ENCODE results near the gene SYTL3.

The SYTL3 gene

DNA sequence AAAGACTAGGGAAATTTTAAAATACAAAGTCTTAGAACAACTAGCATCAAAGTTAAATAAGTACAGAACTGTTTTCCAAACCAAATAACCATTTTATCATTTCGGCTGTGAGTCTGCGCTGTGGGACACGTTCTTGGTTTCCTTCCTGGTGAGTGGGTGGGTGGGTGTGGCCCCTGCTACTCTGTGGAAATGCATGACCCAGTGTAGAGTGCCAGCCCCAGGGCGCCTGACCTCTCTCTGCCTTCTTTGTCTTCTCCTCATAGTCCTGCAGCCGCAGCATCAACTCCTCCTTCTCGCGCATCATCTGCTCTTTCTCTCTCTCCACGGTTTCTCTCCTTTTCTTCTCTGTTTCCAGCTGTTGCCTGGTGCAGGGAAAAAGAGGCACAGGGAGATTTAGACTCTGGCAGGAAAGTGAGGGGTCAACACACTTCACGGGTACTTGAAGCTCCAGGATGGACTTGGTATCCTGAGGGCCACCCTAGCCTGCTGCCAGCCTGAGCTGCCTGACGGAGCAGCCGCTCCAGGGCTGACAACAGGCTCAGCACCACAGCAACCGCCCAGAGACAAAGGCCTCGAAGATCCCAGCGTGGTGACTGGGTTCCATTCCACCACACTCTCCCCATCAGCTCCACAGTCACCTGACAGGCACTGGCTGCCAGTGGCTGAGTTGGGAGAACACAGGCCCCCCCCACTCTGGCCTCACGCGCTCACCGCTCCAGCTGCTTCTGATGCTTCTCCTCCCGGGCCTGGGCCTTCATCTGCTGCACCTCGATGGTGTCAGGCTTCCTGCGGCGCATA, 120.9 kb downstream of the SYTL3 start:
- no peak overlapping the region for H3K27ac ChIP-seq (ENCODE audit: low read depth, low read length)
- H3K9ac ChIP-seq (ENCODE audit: low read length in 5 of 5) = no peak overlapping the region
- H3K9me3 ChIP-seq (ENCODE audit: control insufficient read depth in 5 of 5, low read length in 5 of 5) = no peaks in the 10 kb centered on the region
- peaks cover 0 to 6% (median 4%) of the 10 kb centered on the region in 5 donors for H3K4me1 ChIP-seq (ENCODE audit: control insufficient read depth in 5 of 5, insufficient read depth in 5 of 5, low read length in 5 of 5)
- H3K4me3 ChIP-seq (ENCODE audit: low read depth in 1 of 5, low read length in 5 of 5) = no peak overlapping the region
- H3K27me3 ChIP-seq (ENCODE audit: control insufficient read depth in 5 of 5, insufficient read depth in 4 of 5, low read length in 5 of 5) = no peaks in the 10 kb centered on the region
- peaks cover 0 to 92% (median 78%) of the 10 kb centered on the region in 5 donors for H3K36me3 ChIP-seq (ENCODE audit: control insufficient read depth in 5 of 5, insufficient read depth in 5 of 5, low read length in 5 of 5)

DNA sequence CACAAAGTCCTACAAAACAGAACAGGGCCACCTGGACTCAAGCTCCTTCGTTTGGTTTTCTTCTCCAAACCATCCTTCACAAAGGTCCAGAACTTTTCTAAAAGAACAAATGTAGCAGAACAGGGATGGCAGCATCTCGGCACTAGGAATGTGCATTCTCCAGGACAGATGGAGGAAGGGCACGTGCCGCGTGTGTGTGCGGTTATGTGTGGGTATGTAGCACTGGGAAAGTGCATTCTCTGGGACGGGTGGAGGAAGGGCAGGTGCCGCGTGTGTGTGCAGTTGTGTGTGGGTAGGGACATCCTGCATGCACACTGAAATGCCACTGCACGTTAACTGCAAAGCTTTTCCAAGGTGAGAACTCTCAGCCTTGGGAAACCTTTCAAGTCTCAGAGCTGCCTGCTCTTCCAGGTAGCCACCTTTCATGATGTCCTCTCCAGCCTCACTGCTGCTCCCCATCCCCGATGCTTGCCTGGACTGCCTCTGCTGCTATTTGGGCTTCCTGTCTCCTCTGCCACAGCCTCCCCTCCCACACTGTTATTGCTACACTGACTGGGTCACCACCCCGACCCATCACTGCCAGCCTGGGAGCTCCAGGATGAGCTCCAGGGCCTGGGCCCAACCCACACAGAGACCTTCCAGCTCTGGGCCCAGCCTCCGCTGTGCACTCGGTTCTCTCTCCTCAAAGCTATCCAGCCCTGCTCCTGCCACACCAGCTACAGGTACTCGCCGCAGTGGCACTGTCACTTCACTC, 121.7 kb downstream of the SYTL3 start:
- peaks cover 0 to 4% (median 2%) of the 10 kb centered on the region in 5 donors for H3K4me1 ChIP-seq (ENCODE audit: control insufficient read depth in 5 of 5, insufficient read depth in 5 of 5, low read length in 5 of 5)
- H3K9me3 ChIP-seq (ENCODE audit: control insufficient read depth in 5 of 5, low read length in 5 of 5) = no peaks in the 10 kb centered on the region
- no peaks in the 10 kb centered on the region for H3K27me3 ChIP-seq (ENCODE audit: control insufficient read depth in 5 of 5, insufficient read depth in 4 of 5, low read length in 5 of 5)
- H3K4me3 ChIP-seq (ENCODE audit: low read depth in 1 of 5, low read length in 5 of 5) = no peak overlapping the region
- H3K9ac ChIP-seq (ENCODE audit: low read length in 5 of 5) = no peak overlapping the region
- H3K36me3 ChIP-seq (ENCODE audit: control insufficient read depth in 5 of 5, insufficient read depth in 5 of 5, low read length in 5 of 5) = peaks cover 0 to 94% (median 75%) of the 10 kb centered on the region in 5 donors
- H3K27ac ChIP-seq (ENCODE audit: low read depth, low read length) = no peak overlapping the region

DNA sequence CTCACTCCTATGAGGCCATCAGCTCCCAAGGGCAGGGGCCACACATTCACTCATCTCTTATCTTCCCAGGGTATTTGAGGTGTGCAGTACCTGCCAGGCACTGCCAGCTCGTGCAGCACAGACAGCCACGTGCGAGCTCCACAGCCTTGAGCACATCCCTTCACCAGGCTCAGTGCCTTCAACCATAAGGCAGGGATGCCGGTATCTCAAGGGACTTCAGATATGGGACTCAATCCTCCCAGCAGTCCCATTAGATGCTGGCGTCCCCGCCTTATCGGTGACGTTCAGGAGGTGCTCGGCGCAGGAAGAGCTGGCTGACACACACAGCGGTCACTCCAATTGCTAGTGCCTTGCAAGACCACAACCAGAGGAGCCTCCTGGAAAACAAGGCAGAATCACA, 122.3 kb downstream of the SYTL3 start:
- Histone ChIP-seq H3K9ac (ENCODE audit: low read length in 5 of 5) (no peak overlapping the region), H3K4me3 (ENCODE audit: low read depth in 1 of 5, low read length in 5 of 5) (no peak overlapping the region), H3K27ac (ENCODE audit: low read depth, low read length) (no peak overlapping the region), H3K36me3 (ENCODE audit: control insufficient read depth in 5 of 5, insufficient read depth in 5 of 5, low read length in 5 of 5) (peaks cover 0 to 93% (median 70%) of the 10 kb centered on the region in 5 donors), H3K9me3 (ENCODE audit: control insufficient read depth in 5 of 5, low read length in 5 of 5) (no peaks in the 10 kb centered on the region), H3K4me1 (ENCODE audit: control insufficient read depth in 5 of 5, insufficient read depth in 5 of 5, low read length in 5 of 5) (no peaks in the 10 kb centered on the region), H3K27me3 (ENCODE audit: control insufficient read depth in 5 of 5, insufficient read depth in 4 of 5, low read length in 5 of 5) (no peaks in the 10 kb centered on the region)

DNA sequence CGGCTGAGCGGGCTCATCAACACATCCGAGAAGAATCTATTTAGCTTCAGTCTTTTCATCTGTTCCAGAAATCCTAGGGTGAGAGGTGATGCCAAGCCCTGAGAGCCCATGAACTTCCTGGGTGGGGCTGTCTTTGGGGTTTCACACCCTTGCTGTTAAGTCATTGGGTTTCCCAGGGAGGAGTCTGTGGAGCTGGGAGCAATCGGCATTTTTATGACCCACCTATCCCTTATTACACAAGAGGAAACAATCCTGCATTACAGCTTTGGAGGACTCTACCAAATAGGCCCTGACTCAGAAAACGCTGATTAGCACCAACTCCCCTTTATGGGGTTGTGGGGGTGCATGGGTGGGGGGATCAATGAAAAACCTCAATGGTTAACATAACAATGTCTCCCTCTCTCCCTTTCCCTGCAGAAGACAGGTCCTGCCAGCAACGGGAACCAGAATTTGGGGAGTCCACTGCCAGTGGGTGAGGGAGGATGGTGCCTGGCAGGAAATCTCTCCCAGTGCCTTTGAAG, 123.1 kb downstream of the SYTL3 start:
- Histone ChIP-seq H3K4me3 (ENCODE audit: low read depth in 1 of 5, low read length in 5 of 5) (no peak overlapping the region), H3K27ac (ENCODE audit: low read depth, low read length) (no peak overlapping the region), H3K27me3 (ENCODE audit: control insufficient read depth in 5 of 5, insufficient read depth in 4 of 5, low read length in 5 of 5) (no peaks in the 10 kb centered on the region), H3K36me3 (ENCODE audit: control insufficient read depth in 5 of 5, insufficient read depth in 5 of 5, low read length in 5 of 5) (peaks cover 0 to 90% (median 63%) of the 10 kb centered on the region in 5 donors), H3K9ac (ENCODE audit: low read length in 5 of 5) (no peak overlapping the region), H3K4me1 (ENCODE audit: control insufficient read depth in 5 of 5, insufficient read depth in 5 of 5, low read length in 5 of 5) (no peaks in the 10 kb centered on the region), H3K9me3 (ENCODE audit: control insufficient read depth in 5 of 5, low read length in 5 of 5) (no peaks in the 10 kb centered on the region)

DNA sequence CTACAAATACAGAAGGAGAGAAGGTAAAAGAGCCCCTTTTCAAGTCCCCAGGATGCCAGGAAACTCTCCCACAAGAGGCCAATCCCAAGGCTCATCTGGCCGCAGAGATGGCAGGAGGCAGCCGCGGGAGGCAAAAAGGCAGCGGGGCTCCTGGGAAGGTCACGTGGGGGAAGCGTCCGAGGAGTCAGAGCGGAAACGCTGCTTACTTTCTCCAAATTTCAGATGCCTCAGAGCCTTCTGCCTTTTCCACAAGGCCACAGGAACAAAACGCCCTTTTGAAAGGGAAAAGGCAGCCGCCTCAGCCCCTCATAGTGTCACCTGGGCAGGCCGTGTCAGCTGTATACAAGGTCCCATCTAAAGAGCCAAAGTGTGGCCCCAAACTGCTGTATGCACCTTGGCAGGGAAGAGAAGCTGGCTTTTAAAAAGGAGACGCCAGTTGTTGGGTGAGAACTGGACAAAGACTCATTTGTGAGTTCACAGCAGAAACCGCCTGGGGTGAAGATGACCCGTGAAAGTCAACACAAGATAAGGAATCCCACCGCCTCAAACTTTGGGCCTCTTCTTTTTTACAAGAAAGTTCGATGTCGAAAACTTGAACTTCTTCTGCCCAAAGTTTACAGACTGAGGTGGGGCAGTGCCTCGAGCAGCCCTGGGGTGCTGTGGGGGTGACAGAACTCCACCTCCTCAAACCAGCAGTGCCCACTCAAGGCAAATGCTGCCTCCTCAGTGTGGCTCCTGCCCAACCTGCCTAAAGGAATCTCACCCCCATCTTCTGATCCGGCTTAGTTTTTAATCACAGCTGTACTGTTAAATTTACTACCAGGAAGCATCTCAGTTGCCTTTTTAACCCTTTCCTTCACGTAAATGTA, 124.0 kb downstream of the SYTL3 start:
- Histone ChIP-seq H3K4me3 (ENCODE audit: low read depth in 1 of 5, low read length in 5 of 5) (no peak overlapping the region), H3K27me3 (ENCODE audit: control insufficient read depth in 5 of 5, insufficient read depth in 4 of 5, low read length in 5 of 5) (no peaks in the 10 kb centered on the region), H3K27ac (ENCODE audit: low read depth, low read length) (no peak overlapping the region), H3K9me3 (ENCODE audit: control insufficient read depth in 5 of 5, low read length in 5 of 5) (no peaks in the 10 kb centered on the region), H3K36me3 (ENCODE audit: control insufficient read depth in 5 of 5, insufficient read depth in 5 of 5, low read length in 5 of 5) (peaks cover 0 to 85% (median 55%) of the 10 kb centered on the region in 5 donors), H3K9ac (ENCODE audit: low read length in 5 of 5) (no peak overlapping the region), H3K4me1 (ENCODE audit: control insufficient read depth in 5 of 5, insufficient read depth in 5 of 5, low read length in 5 of 5) (no peaks in the 10 kb centered on the region)

DNA sequence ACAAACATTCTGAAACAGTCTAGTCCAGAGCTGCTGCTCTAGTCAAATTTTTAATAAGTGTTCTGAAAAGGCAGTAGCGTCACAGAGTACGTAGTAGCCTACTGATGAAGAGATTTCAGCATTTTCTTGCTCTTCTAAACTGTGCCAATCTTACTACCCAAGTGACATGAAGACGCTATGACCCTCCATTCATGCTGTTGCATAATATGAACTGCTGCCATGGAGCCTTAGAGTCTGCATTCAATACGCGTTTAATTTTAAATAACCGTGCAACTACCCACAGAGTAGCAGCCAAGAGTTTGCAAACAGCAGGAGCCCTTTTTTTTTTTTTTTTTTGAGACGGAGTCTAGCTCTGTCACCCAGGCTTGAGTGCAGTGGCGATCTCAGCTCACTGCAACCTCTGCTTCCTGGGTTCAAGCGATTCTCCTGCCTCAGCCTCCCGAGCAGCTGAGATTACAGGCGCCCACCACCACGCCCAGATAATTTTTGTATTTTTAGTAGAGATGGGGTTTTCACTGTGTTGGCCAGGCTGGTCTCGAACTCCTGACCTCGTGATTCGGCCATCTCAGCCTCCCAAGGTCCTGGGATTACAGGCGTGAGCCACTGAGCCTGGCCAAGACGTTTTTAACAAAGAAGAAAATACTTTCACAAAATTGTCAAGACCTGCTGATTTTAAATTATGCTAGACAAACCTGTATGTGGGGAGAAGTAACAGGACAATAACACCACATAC, 125.0 kb downstream of the SYTL3 start:
- Histone ChIP-seq H3K9ac (ENCODE audit: low read length in 5 of 5) (no peak overlapping the region), H3K27ac (ENCODE audit: low read depth, low read length) (no peak overlapping the region), H3K36me3 (ENCODE audit: control insufficient read depth in 5 of 5, insufficient read depth in 5 of 5, low read length in 5 of 5) (peaks cover 0 to 75% (median 45%) of the 10 kb centered on the region in 5 donors), H3K4me1 (ENCODE audit: control insufficient read depth in 5 of 5, insufficient read depth in 5 of 5, low read length in 5 of 5) (no peaks in the 10 kb centered on the region), H3K27me3 (ENCODE audit: control insufficient read depth in 5 of 5, insufficient read depth in 4 of 5, low read length in 5 of 5) (no peaks in the 10 kb centered on the region), H3K4me3 (ENCODE audit: low read depth in 1 of 5, low read length in 5 of 5) (no peak overlapping the region), H3K9me3 (ENCODE audit: control insufficient read depth in 5 of 5, low read length in 5 of 5) (no peaks in the 10 kb centered on the region)

DNA sequence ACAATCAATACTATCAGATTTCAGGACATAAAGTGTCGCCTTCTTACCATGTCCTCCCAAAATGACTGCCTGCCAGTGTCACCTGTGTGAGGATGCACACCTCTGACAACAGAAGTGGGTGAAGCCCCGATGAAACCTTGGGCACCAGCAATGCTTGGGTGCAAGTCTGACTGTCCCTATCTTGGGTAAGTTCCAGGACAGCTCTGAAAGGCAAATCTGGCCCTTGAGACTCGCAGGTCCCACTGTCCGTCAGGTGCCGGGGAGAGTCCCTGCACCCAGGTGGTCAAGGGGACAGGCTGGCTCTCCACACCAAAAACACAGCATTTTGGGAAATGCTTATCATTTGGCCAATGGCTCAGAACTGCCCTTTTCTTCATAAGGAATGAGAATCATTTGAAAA, 126.0 kb downstream of the SYTL3 start:
- H3K36me3 ChIP-seq (ENCODE audit: control insufficient read depth in 5 of 5, insufficient read depth in 5 of 5, low read length in 5 of 5) = peaks cover 0 to 68% (median 36%) of the 10 kb centered on the region in 5 donors
- H3K4me1 ChIP-seq (ENCODE audit: control insufficient read depth in 5 of 5, insufficient read depth in 5 of 5, low read length in 5 of 5) = no peaks in the 10 kb centered on the region
- H3K27me3 ChIP-seq (ENCODE audit: control insufficient read depth in 5 of 5, insufficient read depth in 4 of 5, low read length in 5 of 5) = no peaks in the 10 kb centered on the region
- no peak overlapping the region for H3K27ac ChIP-seq (ENCODE audit: low read depth, low read length)
- H3K9ac ChIP-seq (ENCODE audit: low read length in 5 of 5) = no peak overlapping the region
- no peak overlapping the region for H3K4me3 ChIP-seq (ENCODE audit: low read depth in 1 of 5, low read length in 5 of 5)
- no peaks in the 10 kb centered on the region for H3K9me3 ChIP-seq (ENCODE audit: control insufficient read depth in 5 of 5, low read length in 5 of 5)

DNA sequence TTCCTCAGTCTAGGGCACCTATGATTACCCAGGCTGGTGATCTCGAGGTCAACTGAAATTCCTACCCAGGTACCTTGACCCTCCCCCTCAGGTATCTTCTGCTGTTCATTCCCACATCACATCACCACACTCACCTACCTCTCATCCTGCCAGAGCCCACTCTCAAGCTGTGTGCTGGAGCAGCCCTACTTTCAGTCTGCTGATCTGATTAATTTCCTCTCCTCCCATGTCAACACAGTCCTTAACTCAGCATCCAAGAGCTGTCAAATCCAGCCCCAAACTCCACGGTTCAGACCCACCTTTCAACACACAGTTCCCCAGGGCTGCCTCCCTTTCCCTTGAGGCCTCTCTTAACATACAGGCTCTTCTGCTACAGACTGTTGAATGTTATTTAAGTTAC, 126.9 kb downstream of the SYTL3 start:
- peaks cover 0 to 68% (median 32%) of the 10 kb centered on the region in 5 donors for H3K36me3 ChIP-seq (ENCODE audit: control insufficient read depth in 5 of 5, insufficient read depth in 5 of 5, low read length in 5 of 5)
- H3K9ac ChIP-seq (ENCODE audit: low read length in 5 of 5) = no peak overlapping the region
- no peaks in the 10 kb centered on the region for H3K9me3 ChIP-seq (ENCODE audit: control insufficient read depth in 5 of 5, low read length in 5 of 5)
- H3K27ac ChIP-seq (ENCODE audit: low read depth, low read length) = no peak overlapping the region
- H3K4me3 ChIP-seq (ENCODE audit: low read depth in 1 of 5, low read length in 5 of 5) = no peak overlapping the region
- no peaks in the 10 kb centered on the region for H3K4me1 ChIP-seq (ENCODE audit: control insufficient read depth in 5 of 5, insufficient read depth in 5 of 5, low read length in 5 of 5)
- no peaks in the 10 kb centered on the region for H3K27me3 ChIP-seq (ENCODE audit: control insufficient read depth in 5 of 5, insufficient read depth in 4 of 5, low read length in 5 of 5)

DNA sequence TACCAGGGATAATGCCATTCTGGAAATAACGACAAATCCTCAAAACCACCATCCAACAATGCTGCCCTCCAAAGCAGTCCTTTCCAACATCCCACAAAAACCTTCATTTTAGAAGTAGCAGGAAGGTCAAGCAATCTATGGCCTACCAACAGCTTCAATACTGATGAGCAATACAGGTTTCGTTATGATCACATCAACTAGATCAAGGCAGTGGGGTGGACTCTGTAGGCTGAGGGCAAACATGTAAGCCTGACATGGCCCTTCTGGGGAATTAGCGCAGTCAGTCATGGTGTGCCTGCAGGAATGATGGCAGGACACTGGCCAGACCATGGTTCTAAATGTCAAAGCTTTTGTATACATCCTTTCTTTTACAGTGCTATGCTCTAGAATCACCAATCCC, 127.7 kb downstream of the SYTL3 start:
- peaks cover 0 to 68% (median 32%) of the 10 kb centered on the region in 5 donors for H3K36me3 ChIP-seq (ENCODE audit: control insufficient read depth in 5 of 5, insufficient read depth in 5 of 5, low read length in 5 of 5)
- H3K27ac ChIP-seq (ENCODE audit: low read depth, low read length) = no peak overlapping the region

More for the DNA sequence above, 127.7 kb downstream of the SYTL3 start:
- H3K4me1 ChIP-seq (ENCODE audit: control insufficient read depth in 5 of 5, insufficient read depth in 5 of 5, low read length in 5 of 5) = no peaks in the 10 kb centered on the region
- no peaks in the 10 kb centered on the region for H3K9me3 ChIP-seq (ENCODE audit: control insufficient read depth in 5 of 5, low read length in 5 of 5)
- no peaks in the 10 kb centered on the region for H3K27me3 ChIP-seq (ENCODE audit: control insufficient read depth in 5 of 5, insufficient read depth in 4 of 5, low read length in 5 of 5)
- H3K4me3 ChIP-seq (ENCODE audit: low read depth in 1 of 5, low read length in 5 of 5) = no peak overlapping the region
- H3K9ac ChIP-seq (ENCODE audit: low read length in 5 of 5) = no peak overlapping the region

Data from subcutaneous abdominal adipose tissue (tissue), 5 donors.